Measurements from ENCODE around the gene SLC5A12.

DNA sequence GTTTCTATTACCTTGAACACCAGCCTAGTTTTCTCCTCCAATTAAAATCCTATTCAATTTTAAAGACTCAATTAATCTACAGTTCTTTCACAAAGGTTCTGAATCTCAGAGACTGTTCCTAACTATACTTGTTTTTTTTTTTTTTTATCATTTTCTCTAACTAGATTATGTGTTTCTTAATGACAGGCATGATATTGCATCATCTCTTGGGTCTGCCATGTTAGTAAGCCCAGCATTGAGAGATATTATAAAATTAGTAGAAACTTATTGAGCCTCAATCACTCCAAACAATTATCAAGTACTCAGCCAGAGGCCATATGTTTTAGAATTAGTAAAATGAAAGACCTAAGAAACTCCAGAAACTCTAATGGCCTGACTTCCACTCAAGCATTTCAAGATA is 28.1 kb upstream of the SLC5A12 start:
- TF ChIP-seq, protein P1, sequence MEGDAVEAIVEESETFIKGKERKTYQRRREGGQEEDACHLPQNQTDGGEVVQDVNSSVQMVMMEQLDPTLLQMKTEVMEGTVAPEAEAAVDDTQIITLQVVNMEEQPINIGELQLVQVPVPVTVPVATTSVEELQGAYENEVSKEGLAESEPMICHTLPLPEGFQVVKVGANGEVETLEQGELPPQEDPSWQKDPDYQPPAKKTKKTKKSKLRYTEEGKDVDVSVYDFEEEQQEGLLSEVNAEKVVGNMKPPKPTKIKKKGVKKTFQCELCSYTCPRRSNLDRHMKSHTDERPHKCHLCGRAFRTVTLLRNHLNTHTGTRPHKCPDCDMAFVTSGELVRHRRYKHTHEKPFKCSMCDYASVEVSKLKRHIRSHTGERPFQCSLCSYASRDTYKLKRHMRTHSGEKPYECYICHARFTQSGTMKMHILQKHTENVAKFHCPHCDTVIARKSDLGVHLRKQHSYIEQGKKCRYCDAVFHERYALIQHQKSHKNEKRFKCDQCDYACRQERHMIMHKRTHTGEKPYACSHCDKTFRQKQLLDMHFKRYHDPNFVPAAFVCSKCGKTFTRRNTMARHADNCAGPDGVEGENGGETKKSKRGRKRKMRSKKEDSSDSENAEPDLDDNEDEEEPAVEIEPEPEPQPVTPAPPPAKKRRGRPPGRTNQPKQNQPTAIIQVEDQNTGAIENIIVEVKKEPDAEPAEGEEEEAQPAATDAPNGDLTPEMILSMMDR (IDR thresholded peaks at IDR 0.05): no peak
- TF ChIP-seq POLR2A (IDR thresholded peaks at IDR 0.05): no peak

All from body of pancreas (tissue), 4 donors.